HG02798 (cell line): ENCODE measurements around the gene HSD3B1.
"Not testable (repeated sequence)": the region's sequence is repeated elsewhere in the genome, so short reads cannot be mapped to it uniquely, and the experiment has no call there.

ENCODE experiments used
- ATAC-seq: cut with Tn5 transposase; IDR thresholded peaks from one replicate; pipeline ENCODE4 v1.9.1; 2021; ENCODE audit warnings: mild to moderate bottlenecking; ENCODE audit not compliant: unreplicated experiment, poor library complexity

The HSD3B1 gene

DNA sequence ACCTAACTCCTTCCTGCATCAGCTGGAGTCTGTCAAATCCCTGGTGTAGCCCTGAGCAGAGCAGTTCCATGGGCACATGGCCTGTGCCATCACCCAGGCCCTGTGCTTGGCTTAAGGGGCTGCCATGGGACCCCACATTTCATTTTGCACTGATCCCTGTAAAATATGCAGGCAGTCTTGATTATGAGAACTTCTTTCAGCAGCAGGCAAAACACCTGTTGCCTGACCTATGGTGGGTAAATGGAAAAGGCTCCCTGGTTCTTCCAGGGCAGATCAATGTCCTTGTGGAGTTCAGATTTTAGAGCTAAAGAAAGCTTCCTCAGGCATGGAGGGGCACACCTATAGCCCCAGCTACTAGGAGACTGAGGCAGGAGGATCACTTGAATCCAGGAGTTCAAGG lies 44.2 kb downstream of the HSD3B1 start:
- no peak for ATAC-seq

DNA sequence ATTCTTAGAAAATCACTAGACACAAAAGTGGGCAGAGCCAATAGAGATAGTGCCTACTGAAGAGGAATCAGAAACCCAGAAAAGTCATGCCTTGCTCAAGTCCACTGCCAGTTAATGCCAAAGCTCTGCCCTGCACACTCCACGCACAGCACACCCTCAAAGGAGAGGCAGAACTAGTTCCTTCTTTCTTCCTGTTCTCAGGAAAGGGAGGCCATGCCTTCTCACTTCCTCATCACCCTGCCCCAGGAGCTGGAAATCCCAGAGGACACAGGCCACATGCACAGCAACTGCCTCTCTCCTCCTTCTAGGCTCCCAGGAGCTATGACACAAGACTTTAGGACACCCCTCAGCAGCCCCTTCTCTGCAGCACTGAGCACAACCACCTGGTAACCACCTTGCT lies 45.6 kb downstream of the HSD3B1 start:
- ATAC-seq, result not testable (repeated sequence)

DNA sequence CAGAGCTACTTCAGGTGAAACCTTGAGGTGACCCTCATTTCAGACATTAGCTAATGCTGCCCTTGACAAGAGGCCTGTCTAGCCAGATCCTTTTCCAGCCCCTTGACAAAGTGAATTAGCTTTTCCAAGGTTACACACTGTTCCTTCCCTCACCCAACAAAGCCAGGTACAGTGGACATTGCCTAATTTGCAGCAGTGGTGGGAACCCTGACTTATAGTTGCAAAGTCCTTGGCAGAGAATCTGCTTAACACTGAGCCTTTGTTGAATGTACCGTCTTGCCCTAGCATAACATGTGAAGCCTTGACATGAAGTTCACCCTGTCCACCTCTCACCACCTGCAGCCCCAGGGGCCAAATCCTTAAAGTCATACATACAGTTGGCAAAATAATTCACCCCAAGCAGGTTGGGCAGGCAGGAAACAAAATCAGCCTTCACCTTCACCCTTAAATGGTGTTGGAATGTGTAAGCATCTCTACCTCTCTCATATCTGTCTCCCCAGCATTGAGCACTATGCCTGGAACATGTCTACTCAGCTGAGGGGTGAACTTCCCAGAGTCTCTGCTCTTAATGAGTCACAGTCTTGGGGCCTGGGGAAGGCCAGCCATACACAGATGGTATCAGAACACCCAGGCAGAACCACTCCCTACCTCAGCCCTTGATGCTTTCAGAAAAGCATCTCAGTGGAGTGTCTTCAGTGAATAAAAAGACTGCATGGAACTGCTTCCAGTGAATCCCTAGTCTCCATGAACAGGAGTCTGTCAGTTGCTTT lies 46.5 kb downstream of the HSD3B1 start:
- ATAC-seq, result not testable (repeated sequence)

DNA sequence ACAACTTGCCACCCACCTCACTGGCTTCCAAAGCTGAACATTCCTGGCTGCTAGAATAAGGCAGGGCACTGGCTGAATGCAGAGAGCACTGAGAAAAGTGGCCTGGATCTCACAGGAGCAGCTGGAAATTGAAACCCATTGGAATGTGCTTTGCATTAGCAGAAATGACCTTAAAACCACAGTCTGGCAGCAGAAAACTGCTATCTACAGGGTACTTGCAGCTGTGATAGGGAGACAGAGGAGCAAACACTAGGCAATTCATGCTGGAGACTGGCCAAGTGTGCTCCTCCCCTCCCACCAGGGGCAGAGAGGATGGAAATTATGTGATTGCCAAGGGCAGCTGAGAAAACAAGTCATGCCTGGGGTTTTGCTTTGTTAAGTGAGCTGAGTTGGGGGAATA lies 47.2 kb downstream of the HSD3B1 start:
- ATAC-seq, result no peak

DNA sequence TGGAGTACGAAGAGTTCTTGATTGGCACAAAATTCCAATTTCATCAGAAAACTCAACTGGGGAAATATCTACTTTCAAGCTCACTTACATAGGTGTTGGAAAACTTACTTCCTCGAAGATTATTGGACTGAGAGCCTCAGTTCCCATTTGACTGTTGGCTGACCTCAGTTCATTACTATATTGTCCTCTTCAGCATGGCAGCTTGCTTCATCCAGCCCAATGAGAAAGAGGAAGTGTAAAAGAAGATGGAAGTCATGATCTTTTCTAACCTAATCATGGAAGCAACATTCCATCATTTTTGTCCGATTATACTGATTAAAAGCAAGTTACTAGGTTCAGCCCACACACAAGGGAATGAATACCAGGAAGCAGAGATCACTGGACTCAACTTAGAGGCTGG lies 49.4 kb downstream of the HSD3B1 start:
- ATAC-seq, result no peak

DNA sequence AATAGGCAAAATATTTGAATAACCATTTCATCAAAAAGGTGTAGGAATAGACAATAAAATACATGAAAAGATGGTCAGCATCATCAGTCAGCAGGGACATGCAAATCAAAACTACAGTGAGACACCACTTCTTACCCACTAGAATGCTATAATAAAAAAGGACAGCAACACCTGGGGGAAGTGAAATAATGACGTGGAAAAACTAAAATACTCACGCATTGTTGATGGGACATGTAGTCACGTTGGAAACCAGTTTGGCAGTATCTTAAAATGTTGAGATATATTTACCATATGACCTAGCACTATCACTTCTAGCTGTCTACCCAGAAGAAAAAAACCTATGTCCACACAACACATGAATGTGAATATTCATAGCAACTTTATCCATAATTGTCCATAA lies 53.4 kb downstream of the HSD3B1 start:
- ATAC-seq, result not testable (repeated sequence)

DNA sequence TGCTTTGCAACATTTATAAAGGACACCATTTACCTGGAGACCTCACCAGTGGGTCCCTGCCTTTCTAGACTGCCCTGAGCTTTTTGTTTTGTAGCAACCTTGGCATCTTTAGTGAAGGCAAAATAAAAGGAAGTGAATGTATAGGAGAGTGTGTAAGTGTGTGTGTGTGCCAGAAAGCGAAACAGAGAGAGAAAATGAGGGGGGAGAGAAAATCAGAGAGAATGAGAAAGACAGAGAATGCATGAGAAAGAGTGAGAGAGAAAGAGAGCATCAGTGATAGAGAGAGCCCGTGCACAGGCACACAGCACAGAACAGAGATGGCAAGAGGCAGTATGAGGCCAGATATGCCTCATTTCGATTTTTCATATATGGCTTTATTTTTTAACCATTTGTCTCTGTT lies 57.5 kb downstream of the HSD3B1 start:
- ATAC-seq, result peak; percentile 63
